Measurements from ENCODE around the gene FBXW5.

FBXW5 gene

DNA sequence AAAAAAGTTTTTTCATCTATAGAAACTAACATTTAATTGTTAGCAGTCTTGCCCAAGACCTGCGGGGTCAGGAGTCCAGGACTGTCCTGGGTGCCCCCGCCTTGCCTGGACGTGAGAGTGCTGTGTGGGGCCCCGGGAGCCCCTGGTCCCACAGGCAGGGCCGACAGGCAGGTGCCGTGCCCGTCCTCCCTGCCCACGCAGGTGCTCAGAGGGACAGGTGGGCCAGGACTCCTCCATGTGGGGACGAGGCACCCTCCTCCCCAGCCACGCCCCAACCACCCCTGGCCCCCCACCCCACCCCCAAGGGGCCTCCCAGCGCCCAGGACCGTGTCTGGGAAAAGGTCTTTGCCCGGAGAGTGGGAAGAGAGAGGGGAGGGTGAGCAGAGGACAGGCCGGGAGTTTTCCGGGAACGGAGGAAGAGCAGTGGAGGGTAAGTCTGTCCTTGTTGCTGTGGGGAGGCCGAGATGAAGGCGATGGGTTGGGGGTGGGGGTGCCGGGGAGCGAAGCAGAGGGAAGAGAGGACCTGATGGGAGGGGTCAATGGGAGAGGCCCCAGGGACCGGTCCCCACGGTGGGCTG lies 4.8 kb upstream of the FBXW5 start:
- DNase-seq, result no peak

GRCh38 chr9:136947955-136948510 lies 3.5 kb upstream of the FBXW5 start:
- no peak for DNase-seq

DNA sequence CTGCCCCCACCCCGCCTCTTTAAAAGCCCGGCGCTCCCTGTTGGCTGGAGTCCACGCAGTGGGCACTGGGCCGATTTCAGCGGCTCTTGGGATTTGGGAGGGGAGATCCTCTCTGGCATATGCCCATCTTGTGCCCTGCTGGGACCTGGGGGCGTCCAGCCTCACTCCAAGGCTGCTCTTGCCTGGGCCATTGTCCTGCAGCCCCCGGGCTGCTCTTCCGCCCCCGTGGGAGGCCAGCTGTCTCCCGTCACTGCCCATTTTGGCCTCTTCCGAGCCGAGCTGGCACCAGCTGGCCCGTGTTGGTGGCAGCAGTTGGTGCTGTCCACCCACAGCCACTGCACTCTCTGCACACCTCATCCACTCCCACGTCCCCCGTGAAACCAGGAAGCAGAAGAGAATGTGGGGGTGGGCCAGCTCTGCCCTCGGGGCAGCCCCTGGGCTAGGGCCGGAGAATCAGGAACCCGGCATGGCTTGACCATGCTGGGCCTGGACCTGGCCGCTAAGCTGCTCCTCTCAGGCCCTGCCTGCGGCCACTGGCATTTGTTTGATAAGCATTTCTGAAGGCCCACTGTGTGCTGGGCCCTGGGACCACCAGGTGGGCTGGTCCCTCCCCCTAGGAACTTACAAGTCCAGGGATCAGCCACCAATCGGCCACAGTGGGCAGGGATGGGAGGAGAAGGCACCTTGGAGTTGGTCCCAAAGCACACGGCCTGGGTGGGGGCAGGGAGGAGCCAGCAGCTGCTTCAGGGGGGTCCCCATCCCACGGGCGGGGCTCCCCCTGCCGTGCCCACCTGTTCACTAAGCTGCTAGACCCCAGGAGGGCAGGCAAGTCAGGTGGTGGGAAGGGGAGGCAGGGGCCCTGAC lies 2.7 kb upstream of the FBXW5 start:
- no peak for DNase-seq

DNA sequence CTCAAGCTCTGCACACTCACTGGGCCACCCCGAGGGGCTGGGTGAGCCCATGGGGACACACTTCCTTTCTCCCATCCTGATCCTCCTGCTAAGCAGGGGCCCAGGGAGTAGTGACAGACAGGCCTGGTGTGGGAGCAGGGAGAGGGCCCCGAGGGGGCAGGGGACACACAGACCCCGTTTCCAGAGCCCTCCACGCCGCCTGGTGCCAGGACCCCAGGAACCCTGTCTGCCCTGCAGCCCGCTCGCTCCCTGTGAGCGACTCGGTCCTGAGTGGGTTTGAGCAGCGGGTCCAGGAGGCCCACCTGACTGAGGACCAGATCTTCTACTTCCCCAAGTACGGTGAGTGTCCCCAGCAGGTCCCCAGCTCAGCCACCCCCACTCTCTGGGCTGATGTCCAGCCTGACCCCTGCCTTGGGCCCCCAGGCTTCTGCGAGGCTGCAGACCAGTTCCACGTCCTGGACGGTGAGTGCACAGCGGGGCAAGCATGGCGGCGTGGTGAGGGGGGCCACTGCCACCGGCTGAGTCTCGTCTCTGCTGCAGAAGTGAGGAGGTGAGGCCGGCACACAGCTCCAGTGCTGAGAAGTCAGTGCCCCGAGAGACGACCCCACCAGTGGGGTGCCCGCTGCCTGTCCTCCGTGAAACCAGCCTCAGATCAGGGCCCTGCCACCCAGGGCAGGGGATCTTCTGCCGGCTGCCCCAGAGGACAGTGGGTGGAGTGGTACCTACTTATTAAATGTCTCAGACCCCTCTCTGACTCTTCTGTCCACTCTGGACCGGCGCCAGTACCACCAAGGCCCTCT lies 1.9 kb upstream of the FBXW5 start:
- no peak for DNase-seq

- no peak for DNase-seq
These were observed 1.0 kb upstream of the FBXW5 start for GRCh38 chr9:136945333-136946227.

DNA sequence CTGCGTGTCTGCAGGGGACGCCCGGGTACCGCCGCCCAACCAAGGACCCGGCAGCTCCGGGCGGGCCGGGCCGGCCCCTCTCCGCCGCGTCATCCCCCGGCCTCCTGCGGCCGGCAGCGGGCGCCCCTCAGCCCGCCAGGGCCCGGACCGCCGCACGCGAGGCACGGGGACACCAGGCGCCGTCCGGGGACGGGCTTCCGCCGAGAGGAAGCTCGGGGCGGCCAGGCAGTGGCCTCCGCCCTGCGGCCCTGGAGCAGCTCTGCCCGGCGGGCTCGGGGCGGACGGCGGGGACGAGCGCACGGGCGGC lies 373 bp downstream of the FBXW5 start:
- peak in 1 of 2 experiments; percentile 33 for DNase-seq

DNA sequence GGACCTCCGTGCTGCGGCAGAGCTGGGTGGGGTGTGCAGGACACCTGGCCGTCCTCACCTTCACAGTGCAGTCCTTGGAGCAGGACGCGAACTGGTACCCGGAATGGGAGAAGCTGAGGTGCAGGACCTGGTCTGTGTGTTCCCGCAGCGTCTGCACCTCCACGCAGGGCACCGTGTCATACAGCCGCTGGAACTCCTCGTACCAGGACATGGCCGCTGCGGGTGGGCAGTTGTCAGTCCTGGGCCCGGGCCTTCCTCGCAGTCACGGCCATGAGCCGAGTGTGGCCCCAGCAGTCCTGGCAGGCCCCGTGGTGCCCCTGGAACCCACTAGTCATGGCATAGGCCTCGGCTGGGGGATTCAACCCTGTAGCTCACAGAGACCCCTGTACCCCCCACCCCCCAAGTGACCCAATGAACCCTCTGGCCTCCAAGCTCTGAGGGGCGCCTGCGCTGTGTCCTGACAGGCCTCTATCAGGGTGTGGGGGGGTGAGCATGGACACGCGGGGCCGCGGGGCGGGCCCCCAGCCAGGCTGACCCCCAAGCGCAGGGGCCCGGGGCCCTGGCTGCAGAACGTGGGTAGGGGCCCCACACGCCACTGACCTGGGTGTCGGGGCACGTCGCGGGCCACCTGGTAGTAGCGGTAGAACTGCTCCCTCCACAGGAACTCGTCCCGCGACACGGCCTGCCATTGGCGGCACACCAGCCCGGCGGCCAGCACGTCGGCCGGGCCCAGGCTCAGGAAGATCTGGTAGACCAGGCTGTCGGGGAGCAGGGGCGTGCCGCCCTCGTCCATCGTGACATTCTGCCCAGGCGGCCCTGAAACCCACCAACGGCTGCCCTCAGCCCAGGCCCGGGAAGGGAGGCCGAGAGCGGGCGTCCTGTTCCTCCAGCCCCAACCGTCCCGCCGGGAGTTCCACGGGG lies 987 bp downstream of the FBXW5 start:
- DNase-seq, result peak; percentile 11 to 33

- no peak for DNase-seq
These were observed 1.7 kb downstream of the FBXW5 start for GRCh38 chr9:136942881-136943230.

DNA sequence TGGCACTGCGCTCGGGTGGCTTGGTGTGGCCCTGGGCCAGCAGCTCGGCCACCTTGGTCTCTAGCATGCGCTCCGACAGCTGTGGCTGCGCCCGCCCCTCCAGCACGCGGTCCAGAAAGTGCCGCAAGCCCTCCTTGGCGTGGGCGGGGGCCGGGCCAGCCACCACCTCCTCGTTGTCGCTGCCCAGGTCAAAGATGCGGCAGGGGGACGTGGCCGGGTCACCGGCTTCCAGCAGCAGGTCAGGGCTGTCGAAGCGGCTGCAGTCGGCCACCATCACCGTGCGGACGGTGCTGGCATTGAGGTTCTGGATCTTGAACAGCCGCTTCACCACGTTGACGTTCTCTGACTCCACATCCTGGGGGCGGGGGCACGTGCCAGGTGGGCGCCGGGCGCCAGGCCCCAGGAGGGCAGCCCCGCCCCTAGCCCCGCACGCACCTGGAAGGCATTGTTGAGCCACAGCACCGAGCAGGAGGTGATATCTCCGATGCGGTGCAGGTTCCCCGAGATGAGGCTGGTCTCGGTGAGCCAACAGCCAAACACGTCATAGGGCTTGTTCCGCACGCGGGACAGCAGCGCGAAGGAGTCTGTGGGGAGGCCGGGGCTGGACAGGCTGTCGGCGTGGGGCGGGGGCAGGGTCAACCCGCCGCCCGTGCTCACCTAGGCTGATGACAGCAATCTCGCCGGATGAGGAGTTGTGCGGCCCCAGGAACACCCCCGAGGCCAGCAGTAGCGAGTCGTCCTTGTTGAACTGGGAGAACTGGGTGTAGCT lies 2.2 kb downstream of the FBXW5 start:
- no peak for DNase-seq

- no peak for DNase-seq
These were observed 3.1 kb downstream of the FBXW5 start for GRCh38 chr9:136941231-136942111.

- DNase-seq, result no peak
These were observed 3.9 kb downstream of the FBXW5 start for GRCh38 chr9:136940526-136941230.

DNA sequence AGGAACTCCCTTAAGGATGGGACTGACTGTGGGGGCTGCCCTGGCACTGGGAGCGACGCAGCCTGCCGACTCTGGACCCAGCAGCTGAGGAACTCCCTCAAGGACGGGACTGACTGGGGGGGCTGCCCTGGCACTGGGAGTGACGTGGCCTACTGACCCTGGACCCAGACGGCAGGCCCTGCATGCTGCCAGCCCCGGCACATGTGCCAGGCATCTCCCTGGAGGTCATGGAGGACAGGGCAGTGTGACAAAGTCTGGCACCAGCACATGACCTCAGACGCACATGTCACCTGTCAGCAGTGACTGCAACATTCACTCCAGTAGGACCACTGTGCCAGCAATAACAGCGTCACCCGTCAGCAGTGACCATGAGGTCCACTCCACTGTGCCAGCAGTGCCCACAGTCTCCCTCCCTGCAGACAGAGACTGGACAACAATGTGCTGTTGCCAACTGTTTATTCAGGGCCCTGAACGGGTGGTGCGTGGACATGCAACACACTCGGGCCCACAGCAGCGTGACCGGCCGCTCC lies 4.5 kb downstream of the FBXW5 start:
- no peak for DNase-seq

GRCh38 chr9:136939431-136939995 lies 5.0 kb downstream of the FBXW5 start:
- no peak for DNase-seq

GRCh38 chr9:136937186-136938001 lies 7.1 kb downstream of the FBXW5 start:
- DNase-seq, result no peak

DNA sequence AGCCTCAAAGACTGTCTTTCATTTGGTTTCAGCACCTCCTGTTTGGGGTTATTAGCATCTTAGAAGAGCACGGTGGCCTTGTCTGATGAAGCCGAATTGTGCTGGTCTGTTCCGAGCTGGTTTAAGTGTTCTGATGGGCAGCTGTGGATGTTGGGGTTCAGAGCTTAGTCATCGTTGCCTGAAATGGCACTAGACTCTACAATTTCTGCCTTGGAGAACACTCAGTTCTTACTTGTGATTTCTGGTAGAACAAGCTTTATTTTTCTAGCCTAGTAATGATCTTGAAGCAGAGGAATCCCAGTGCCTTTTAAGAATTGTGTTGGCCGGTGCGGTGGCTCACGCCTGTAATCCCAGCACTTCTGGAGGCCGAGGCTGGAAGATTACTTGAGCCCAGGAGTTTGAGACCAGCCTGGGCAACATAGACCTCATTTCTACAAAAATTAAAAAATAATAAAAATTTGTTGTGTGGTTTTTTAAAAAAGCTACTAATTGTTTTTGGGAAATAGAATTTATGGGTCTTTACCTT lies 7.8 kb downstream of the FBXW5 start:
- DNase-seq, result no peak

GRCh38 chr9:136935651-136936050 lies 8.9 kb downstream of the FBXW5 start:
- no peak for DNase-seq

DNA sequence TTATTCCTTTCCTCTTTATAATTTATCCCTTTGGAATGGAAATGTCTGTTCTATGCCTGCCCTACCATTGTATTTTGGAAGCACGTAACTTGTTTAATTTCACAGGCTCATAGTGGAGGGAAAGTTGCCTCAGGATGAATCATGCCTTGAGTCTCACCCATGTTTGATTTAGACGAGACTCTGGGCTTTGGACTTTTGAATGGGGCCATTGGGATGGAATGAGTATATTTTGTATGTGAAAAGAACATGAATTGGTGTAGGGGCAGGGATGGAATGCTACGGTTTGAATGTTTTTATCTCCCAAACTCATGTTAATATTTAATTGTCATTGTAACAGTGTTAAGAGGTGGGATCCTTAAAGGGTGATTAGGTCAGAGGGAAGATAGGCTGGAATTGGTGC lies 10.3 kb downstream of the FBXW5 start:
- DNase-seq, result no peak
